Measurements from ENCODE around the gene RHOF. TPM values are rescaled to one million over a fixed set of nuclear protein-coding genes. Genes with fewer than 3 reads are reported as not detected.
A peak's percentile ranks its signal among the peaks of the same experiment; 100 is the strongest.

RHOF gene
- total and polyA plus RNA-seq, 2 of the 8 experiments (the other 6 are each of a cell fraction or from before 2014, with no cell fraction given): 23.8 to 31.9 TPM

DNA sequence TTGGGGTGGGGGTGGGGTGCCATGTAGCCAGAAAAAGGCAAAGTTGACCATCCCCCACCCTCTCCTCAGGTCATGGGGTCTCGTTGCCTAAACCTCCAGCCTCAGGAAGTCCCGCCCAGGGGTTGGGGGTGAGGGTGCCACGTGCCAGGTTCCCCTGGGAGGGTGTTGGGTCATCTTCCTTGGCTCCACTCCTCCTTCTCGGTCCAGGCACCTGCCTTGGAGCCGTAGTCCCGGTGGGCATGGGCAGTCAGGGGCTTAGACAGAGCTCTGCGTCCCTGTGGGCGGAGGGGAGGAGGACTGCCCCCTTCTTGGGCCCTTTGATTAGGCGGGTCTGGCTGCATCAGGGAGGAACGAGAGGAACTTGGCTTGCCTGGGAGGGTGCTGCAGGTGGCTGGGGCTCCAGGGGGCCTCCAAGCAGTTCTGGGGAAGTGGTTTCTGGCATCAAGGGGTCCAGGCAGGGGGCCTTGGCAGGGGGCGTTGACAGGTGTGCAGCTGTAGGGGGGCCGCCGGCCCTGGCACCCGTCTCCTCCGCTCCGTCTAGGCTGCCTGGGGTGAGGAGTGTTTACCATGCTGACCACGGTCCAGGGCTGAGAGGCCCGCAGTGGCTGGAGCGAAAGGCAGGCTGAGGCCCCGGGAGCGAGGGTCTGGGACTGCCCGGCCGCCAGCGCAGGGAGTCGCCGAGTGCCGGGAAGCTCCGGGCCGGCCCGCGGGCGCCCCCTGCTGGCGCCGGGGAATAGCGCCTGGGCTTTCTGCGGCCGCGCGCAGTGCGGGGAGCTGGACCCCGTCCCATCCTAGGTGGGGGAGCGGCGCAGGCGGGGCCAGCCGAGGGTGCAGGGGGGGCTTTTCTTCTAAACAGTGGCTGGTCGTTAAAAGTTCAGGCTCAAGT is 18.2 kb upstream of the RHOF start:
- Histone ChIP-seq H2BK15ac (ENCODE audit: low read length) (peak overlapping the region; percentile 55; the same call in 1 of the 2 replicates), H4K8ac (ENCODE audit: extremely low read depth, insufficient read depth, low read length) (peak overlapping the region; percentile 38; the same call in 1 of the 2 replicates), H3K27me3 (replicated peaks in 1 of 4; ENCODE audit: control insufficient read depth in 3 of 4, extremely low read depth in 1 of 4, insufficient read depth in 3 of 4, low read length in 3 of 4) (no peaks in the 10 kb centered on the region), H3K23me2 (ENCODE audit: low read depth, low read length) (peaks cover 9% of the 10 kb centered on the region), H3K18ac (ENCODE audit: extremely low read depth, low read length) (peak overlapping the region; percentile 97), H3K4me3 (ENCODE audit: extremely low read depth in 1 of 4, insufficient read depth in 2 of 4, low read depth in 3 of 4, low read length in 4 of 4) (peak overlapping the region; percentile 70 to 83 (median 76)), H3K23ac (ENCODE audit: insufficient read length) (no peak overlapping the region), H3K14ac (ENCODE audit: insufficient read length) (no peak overlapping the region), H4K91ac (replicated peaks; ENCODE audit: insufficient read length, low read length) (peak overlapping the region; percentile 36), H2BK12ac (ENCODE audit: low read depth, low read length) (peak overlapping the region; percentile 40; the same call in 1 of the 2 replicates), H3K27ac (ENCODE audit: low read depth, low read length) (peak overlapping the region; percentile 42; the same call in 1 of the 2 replicates), H3K56ac (replicated peaks; ENCODE audit: insufficient read length, low read depth, low read length) (peak overlapping the region; percentile 94), H4K20me1 (replicated peaks in 1 of 2; ENCODE audit: control insufficient read depth in 1 of 2, insufficient read depth in 2 of 2, low read length in 2 of 2) (peaks cover 0 to 10% of the 10 kb centered on the region in 2 experiments), H2BK120ac (replicated peaks; ENCODE audit: low read depth, low read length) (no peak overlapping the region), H4K5ac (ENCODE audit: insufficient read length, low read depth, low read length) (peak overlapping the region; percentile 98), H3K79me1 (ENCODE audit: low read depth, low read length) (peaks cover 12% of the 10 kb centered on the region), H3K4ac (replicated peaks; ENCODE audit: insufficient read length, low read depth, low read length) (peak overlapping the region; percentile 80), H2BK5ac (ENCODE audit: low read depth, low read length) (peak overlapping the region; percentile 93), H3K9ac (replicated peaks in 1 of 4; ENCODE audit: extremely low read depth in 1 of 4, low read depth in 3 of 4, low read length in 3 of 4) (peak overlapping the region in 3 of 4 experiments; percentile 14 to 61 (median 36); a peak in 4 of 7 replicates), H3K36me3 (ENCODE audit: control insufficient read depth in 2 of 4, insufficient read depth in 4 of 4, low read length in 3 of 4) (peaks cover 4 to 40% (median 19%) of the 10 kb centered on the region in 4 experiments; a peak in 7 of 8 replicates), H2BK20ac (ENCODE audit: low read length) (no peak overlapping the region), H3K4me1 (replicated peaks in 1 of 4; ENCODE audit: control insufficient read depth in 3 of 4, insufficient read depth in 4 of 4, low read length in 3 of 4) (peaks cover 7 to 32% (median 18%) of the 10 kb centered on the region in 4 experiments), H2AFZ (ENCODE audit: low read length) (no peak overlapping the region), H3K4me2 (ENCODE audit: insufficient read depth in 1 of 2, low read depth in 2 of 2, low read length in 2 of 2) (peak overlapping the region; percentile 88 to 97), H3K79me2 (ENCODE audit: control insufficient read depth in 1 of 2, insufficient read depth in 2 of 2, low read length in 2 of 2) (peaks cover 0 to 41% of the 10 kb centered on the region in 2 experiments; a peak in 2 of 4 replicates), H3K9me3 (ENCODE audit: insufficient read depth in 2 of 2, low read depth in 1 of 2, low read length in 1 of 2) (no peaks in the 10 kb centered on the region), H2AK5ac (ENCODE audit: low read depth, low read length) (no peak overlapping the region)
- FAIRE-seq: no peak
- POLR2A ChIA-PET (ENCODE audit: partially characterized antibody): interaction anchor here (0.6 to 27.9 kb wide), 14 partner anchors 11 to 964 kb away, joined by 3 to 958 read pairs (median 4); partner anchors contain the start of genes PSMD9, RHOF, SETD1B and TMEM120B
- CTCF ChIA-PET (ENCODE audit: partially characterized antibody): interaction anchor here (0.5 to 12.0 kb wide), 35 partner anchors 9 to 374 kb away, joined by 3 to 363 read pairs (median 4); partner anchors contain the start of genes HPD, ORAI1, PSMD9 and RHOF
- DNase-seq (ENCODE audit: low read depth in 1 of 2, low spot score in 2 of 2): peak in 1 of 2 experiments; percentile 89
- WGBS, 2 experiments (ENCODE audit: extremely low coverage in 1 of 2, insufficient coverage in 1 of 2, insufficient read length in 1 of 2, insufficient replicate concordance in 2 of 2, low coverage in 1 of 2, low lambda C conversion rate in 2 of 2, missing lambda C conversion rate in 1 of 2): 4% methylated on average over 39 of the region's 46 CpGs; no CpG with 5 or more reads in 1 of the 2 experiments
- TF ChIP-seq YY1 (IDR thresholded peaks at IDR 0.05; ENCODE audit: low read depth, low read length): 0 out of 2 replicates have a peak, but pooled peaks have one; percentile 32
- no peak for TF ChIP-seq NANOG (IDR thresholded peaks at IDR 0.05; ENCODE audit: insufficient read depth, low read depth, low read length, poor library complexity, severe bottlenecking)
- no peak for TF ChIP-seq SP2 (IDR thresholded peaks at IDR 0.05; ENCODE audit: low read length)
- TF ChIP-seq POU5F1 (IDR thresholded peaks at IDR 0.05; ENCODE audit: low read depth, low read length): no peak
- peak; percentile 64 for TF ChIP-seq TAF7 (optimal IDR thresholded peaks at IDR 0.05; ENCODE audit: borderline replicate concordance, low read depth, low read length)
- peak; percentile 30; the same call in 1 of the 2 replicates for TF ChIP-seq CHD2 (IDR thresholded peaks at IDR 0.05; ENCODE audit: low read length)
- no peak for TF ChIP-seq CTBP2 (IDR thresholded peaks at IDR 0.05; ENCODE audit: borderline replicate concordance, insufficient read depth, insufficient read length, low read length)
- peak; percentile 62 to 75; a peak in 2 of 4 replicates for TF ChIP-seq SIN3A (conservative IDR thresholded peaks at IDR 0.05 in 1 of 2, IDR thresholded peaks at IDR 0.05 in 1 of 2; ENCODE audit: low read depth in 1 of 2, low read length in 2 of 2)
- TF ChIP-seq EGR1 (IDR thresholded peaks at IDR 0.05; ENCODE audit: borderline replicate concordance, low read depth, low read length): 0 out of 2 replicates have a peak, but pooled peaks have one; percentile 5
- TF ChIP-seq SIX5 (IDR thresholded peaks at IDR 0.05; ENCODE audit: low read depth, low read length): no peak
